GM18909 (cell line): Measurements from ENCODE around the gene FOXO3B.
"Not testable (repeated sequence)": the region's sequence is repeated elsewhere in the genome, so short reads cannot be mapped to it uniquely, and the experiment has no call there.

Source experiments
- ATAC-seq: cut with Tn5 transposase; IDR thresholded peaks from one replicate; pipeline ENCODE4 v1.9.1; 2021; ENCODE audit warnings: mild to moderate bottlenecking; ENCODE audit not compliant: unreplicated experiment, poor library complexity

The FOXO3B gene

GRCh38 chr17:18661924-18662624 is 20.0 kb downstream of the FOXO3B start:
- ATAC-seq, result not testable (repeated sequence)

- ATAC-seq, result not testable (repeated sequence)
Observed at GRCh38 chr17:18650094-18650493, 32.0 kb downstream of the FOXO3B start.

- not testable (repeated sequence) for ATAC-seq
Observed at GRCh38 chr17:18644291-18644690, 37.8 kb downstream of the FOXO3B start, which contains the start of gene TBC1D28. TBC1D28 (minus strand) TSS chr17:18644391; CDS start chr17:18641352, 3,039 bp downstream.

- not testable (repeated sequence) for ATAC-seq
Observed at GRCh38 chr17:18643124-18643523, 39.0 kb downstream of the FOXO3B start.

- not testable (repeated sequence) for ATAC-seq
Observed at GRCh38 chr17:18638357-18638756, 43.8 kb downstream of the FOXO3B start.

GRCh38 chr17:18636237-18636636 is 45.9 kb downstream of the FOXO3B start:
- ATAC-seq, result not testable (repeated sequence)

GRCh38 chr17:18635773-18636172 is 46.3 kb downstream of the FOXO3B start:
- ATAC-seq, result not testable (repeated sequence)

- ATAC-seq, result not testable (repeated sequence)
Observed at GRCh38 chr17:18634550-18635263, 47.4 kb downstream of the FOXO3B start.
